Stimulated activated naive CD8-positive, alpha-beta T cell treated with anti-CD3 and anti-CD28 coated beads, Interleukin-15, amount 100 ng/mL, for 72 hours (primary cell): ENCODE measurements around the gene CCDC30.

Source experiments
- ATAC-seq: fragments of 150-1000 bp; cut with Tn5 transposase; 2 replicates; pipeline ENCODE4 v1.10.0; 2021; ENCODE audit warnings: mild to moderate bottlenecking, moderate library complexity
- DNase-seq, 2 donors: peaks; one replicate each; pipeline ENCODE4 v3.0.0; 2021 to 2022
- H3K27ac Mint-ChIP-seq, 2 donors: one replicate each; pipeline ENCODE4 v1.8.0; 2022; ENCODE audit warnings: mild to moderate bottlenecking in 2 of 2, mixed read lengths in 2 of 2, moderate library complexity in 2 of 2
- H3K27me3 Mint-ChIP-seq: one replicate; pipeline ENCODE4 v1.8.0; 2022; ENCODE audit warnings: mixed read lengths
- H3K4me1 Mint-ChIP-seq: one replicate; pipeline ENCODE4 v1.8.0; 2022; ENCODE audit warnings: mild to moderate bottlenecking, mixed read lengths
- H3K4me3 Mint-ChIP-seq, 2 donors: one replicate each; pipeline ENCODE4 v1.8.0; 2022; ENCODE audit warnings: mild to moderate bottlenecking in 2 of 2, mixed read lengths in 2 of 2, moderate library complexity in 1 of 2
- H3K9me3 Mint-ChIP-seq, 2 donors: one replicate each; pipeline ENCODE4 v1.8.0; 2022; ENCODE audit warnings: mixed read lengths in 2 of 2

The CCDC30 gene

GRCh38 chr1:42462828-42463763, at the start of gene CCDC30:
CCDC30 (plus strand) TSS chr1:42463286; CDS start chr1:42480552, 17,266 bp downstream.
- Mint-ChIP-seq H3K27ac (peak within 1 kb of the TSS; percentile 74 to 94), H3K4me3 (peak within 1 kb of the TSS; percentile 80 to 85), H3K9me3 (no peaks in the 10 kb centered on the region), H3K4me1 (peaks cover 43% of the 10 kb centered on the region), H3K27me3 (no peaks in the 10 kb centered on the region)
- peak; percentile 91 to 97 for DNase-seq
- peak; percentile 100 for ATAC-seq

GRCh38 chr1:42414551-42415496, 48.3 kb upstream of the CCDC30 start:
- H3K27me3 Mint-ChIP-seq: peaks cover 5% of the 10 kb centered on the region
- H3K4me1 Mint-ChIP-seq: no peaks in the 10 kb centered on the region
- no peak for DNase-seq
- peak overlapping the region in 1 of 2 donors; percentile 19 for H3K27ac Mint-ChIP-seq
- no peaks in the 10 kb centered on the region for H3K9me3 Mint-ChIP-seq
- H3K4me3 Mint-ChIP-seq: no peak overlapping the region
- ATAC-seq: no peak

- Mint-ChIP-seq H3K27ac (no peak overlapping the region), H3K27me3 (peaks cover 19% of the 10 kb centered on the region), H3K9me3 (no peaks in the 10 kb centered on the region), H3K4me3 (no peak overlapping the region), H3K4me1 (no peaks in the 10 kb centered on the region)
- ATAC-seq (no peak), DNase-seq (no peak)
Measured at GRCh38 chr1:42417166-42417565, 45.9 kb upstream of the CCDC30 start.

- no peaks in the 10 kb centered on the region for H3K4me1 Mint-ChIP-seq
- DNase-seq: no peak
- ATAC-seq: no peak
- peaks cover 20% of the 10 kb centered on the region for H3K27me3 Mint-ChIP-seq
- no peak overlapping the region for H3K27ac Mint-ChIP-seq
- no peaks in the 10 kb centered on the region for H3K9me3 Mint-ChIP-seq
- H3K4me3 Mint-ChIP-seq: no peak overlapping the region
Measured at GRCh38 chr1:42418516-42418915, 44.6 kb upstream of the CCDC30 start.

- no peak overlapping the region for H3K27ac Mint-ChIP-seq
- ATAC-seq (no peak), DNase-seq (no peak)
- H3K4me3 Mint-ChIP-seq: no peak overlapping the region
- H3K4me1 Mint-ChIP-seq: no peaks in the 10 kb centered on the region
- peaks cover 24% of the 10 kb centered on the region for H3K27me3 Mint-ChIP-seq
- H3K9me3 Mint-ChIP-seq: no peaks in the 10 kb centered on the region
Measured at GRCh38 chr1:42419126-42419821, 43.8 kb upstream of the CCDC30 start.

- no peak overlapping the region for H3K4me3 Mint-ChIP-seq
- H3K4me1 Mint-ChIP-seq: no peaks in the 10 kb centered on the region
- no peaks in the 10 kb centered on the region for H3K9me3 Mint-ChIP-seq
- peaks cover 20% of the 10 kb centered on the region for H3K27me3 Mint-ChIP-seq
- DNase-seq (no peak), ATAC-seq (no peak)
- no peak overlapping the region for H3K27ac Mint-ChIP-seq
Measured at GRCh38 chr1:42420121-42420520, 43.0 kb upstream of the CCDC30 start.

- Mint-ChIP-seq H3K27ac (no peak overlapping the region), H3K9me3 (no peaks in the 10 kb centered on the region), H3K4me3 (no peak overlapping the region), H3K4me1 (no peaks in the 10 kb centered on the region), H3K27me3 (peaks cover 20% of the 10 kb centered on the region)
- no peak for DNase-seq
- no peak for ATAC-seq
Measured at GRCh38 chr1:42420911-42421585, 42.0 kb upstream of the CCDC30 start.

GRCh38 chr1:42422737-42423136, 40.3 kb upstream of the CCDC30 start:
- Mint-ChIP-seq H3K9me3 (no peaks in the 10 kb centered on the region), H3K27me3 (peaks cover 20% of the 10 kb centered on the region), H3K4me3 (no peak overlapping the region), H3K27ac (no peak overlapping the region), H3K4me1 (peaks cover 7% of the 10 kb centered on the region)
- DNase-seq (no peak), ATAC-seq (no peak)

- ATAC-seq: no peak
- H3K9me3 Mint-ChIP-seq: no peaks in the 10 kb centered on the region
- peaks cover 20% of the 10 kb centered on the region for H3K27me3 Mint-ChIP-seq
- no peak for DNase-seq
- H3K4me1 Mint-ChIP-seq: peaks cover 7% of the 10 kb centered on the region
- no peak overlapping the region for H3K27ac Mint-ChIP-seq
- H3K4me3 Mint-ChIP-seq: no peak overlapping the region
Measured at GRCh38 chr1:42423681-42424080, 39.4 kb upstream of the CCDC30 start.

- ATAC-seq (no peak), DNase-seq (no peak)
- Mint-ChIP-seq H3K4me1 (peaks cover 7% of the 10 kb centered on the region), H3K4me3 (no peak overlapping the region), H3K27me3 (peaks cover 20% of the 10 kb centered on the region), H3K9me3 (no peaks in the 10 kb centered on the region), H3K27ac (no peak overlapping the region)
Measured at GRCh38 chr1:42424201-42424600, 38.9 kb upstream of the CCDC30 start.

GRCh38 chr1:42427240-42427639, 35.8 kb upstream of the CCDC30 start:
- no peak overlapping the region for H3K27ac Mint-ChIP-seq
- peaks cover 13% of the 10 kb centered on the region for H3K4me1 Mint-ChIP-seq
- ATAC-seq (no peak), DNase-seq (no peak)
- no peak overlapping the region for H3K4me3 Mint-ChIP-seq
- H3K9me3 Mint-ChIP-seq: no peaks in the 10 kb centered on the region
- peaks cover 7% of the 10 kb centered on the region for H3K27me3 Mint-ChIP-seq

GRCh38 chr1:42429603-42430002, 33.5 kb upstream of the CCDC30 start:
- peaks cover 13% of the 10 kb centered on the region for H3K4me1 Mint-ChIP-seq
- ATAC-seq (no peak), DNase-seq (no peak)
- no peak overlapping the region for H3K27ac Mint-ChIP-seq
- H3K27me3 Mint-ChIP-seq: no peaks in the 10 kb centered on the region
- H3K4me3 Mint-ChIP-seq: no peak overlapping the region
- no peaks in the 10 kb centered on the region for H3K9me3 Mint-ChIP-seq

GRCh38 chr1:42430286-42431135, 32.6 kb upstream of the CCDC30 start:
- H3K27me3 Mint-ChIP-seq: no peaks in the 10 kb centered on the region
- DNase-seq: no peak
- peak overlapping the region in 1 of 2 donors; percentile 81 for H3K27ac Mint-ChIP-seq
- H3K4me1 Mint-ChIP-seq: peaks cover 13% of the 10 kb centered on the region
- no peaks in the 10 kb centered on the region for H3K9me3 Mint-ChIP-seq
- no peak overlapping the region for H3K4me3 Mint-ChIP-seq
- peak; percentile 46 for ATAC-seq

GRCh38 chr1:42431514-42431913, 31.6 kb upstream of the CCDC30 start:
- peak overlapping the region in 1 of 2 donors; percentile 47 for H3K27ac Mint-ChIP-seq
- DNase-seq (no peak), ATAC-seq (no peak)
- no peak overlapping the region for H3K4me3 Mint-ChIP-seq
- H3K9me3 Mint-ChIP-seq: no peaks in the 10 kb centered on the region
- H3K4me1 Mint-ChIP-seq: peaks cover 13% of the 10 kb centered on the region
- no peaks in the 10 kb centered on the region for H3K27me3 Mint-ChIP-seq
